NB4 (cell line): ENCODE results near the gene ATXN2.

Source experiments
- DNase-seq: peaks from one replicate; pipeline ENCODE4 v3.0.0; 2010; ENCODE audit warnings: low read depth
- H3K4me3 ChIP-seq: one replicate; pipeline ENCODE4 v1.5.1; 2011; ENCODE audit warnings: mild to moderate bottlenecking, low read depth, low read length, moderate library complexity
- MAX ChIP-seq: IDR thresholded peaks from 2 replicates; pipeline ENCODE4 v1.6.1; 2011; ENCODE audit warnings: low read depth, low read length
- MYC ChIP-seq: IDR thresholded peaks from 2 replicates; pipeline ENCODE4 v1.6.1; 2011; ENCODE audit warnings: low read depth, low read length
- POLR2A ChIP-seq: IDR thresholded peaks from 2 replicates; pipeline ENCODE4 v1.6.1; 2011; ENCODE audit warnings: mild to moderate bottlenecking; ENCODE audit not compliant: insufficient read length; ENCODE audit errors: extremely low read depth
- TF ChIP-seq, protein P1 (sequence below): IDR thresholded peaks from one replicate; pipeline ENCODE4 v1.5.1; 2012; ENCODE audit warnings: low read depth, low read length

The ATXN2 gene

GRCh38 chr12:111458546-111459172, 140.5 kb downstream of the ATXN2 start:
- TF ChIP-seq MYC (no peak), MAX (no peak), POLR2A (no peak)
- TF ChIP-seq, protein P1, sequence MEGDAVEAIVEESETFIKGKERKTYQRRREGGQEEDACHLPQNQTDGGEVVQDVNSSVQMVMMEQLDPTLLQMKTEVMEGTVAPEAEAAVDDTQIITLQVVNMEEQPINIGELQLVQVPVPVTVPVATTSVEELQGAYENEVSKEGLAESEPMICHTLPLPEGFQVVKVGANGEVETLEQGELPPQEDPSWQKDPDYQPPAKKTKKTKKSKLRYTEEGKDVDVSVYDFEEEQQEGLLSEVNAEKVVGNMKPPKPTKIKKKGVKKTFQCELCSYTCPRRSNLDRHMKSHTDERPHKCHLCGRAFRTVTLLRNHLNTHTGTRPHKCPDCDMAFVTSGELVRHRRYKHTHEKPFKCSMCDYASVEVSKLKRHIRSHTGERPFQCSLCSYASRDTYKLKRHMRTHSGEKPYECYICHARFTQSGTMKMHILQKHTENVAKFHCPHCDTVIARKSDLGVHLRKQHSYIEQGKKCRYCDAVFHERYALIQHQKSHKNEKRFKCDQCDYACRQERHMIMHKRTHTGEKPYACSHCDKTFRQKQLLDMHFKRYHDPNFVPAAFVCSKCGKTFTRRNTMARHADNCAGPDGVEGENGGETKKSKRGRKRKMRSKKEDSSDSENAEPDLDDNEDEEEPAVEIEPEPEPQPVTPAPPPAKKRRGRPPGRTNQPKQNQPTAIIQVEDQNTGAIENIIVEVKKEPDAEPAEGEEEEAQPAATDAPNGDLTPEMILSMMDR, result no peak
- H3K4me3 ChIP-seq, result no peak overlapping the region

GRCh38 chr12:111457577-111457976, 141.5 kb downstream of the ATXN2 start:
- DNase-seq, result no peak
- no peak for TF ChIP-seq MAX
- TF ChIP-seq POLR2A, result no peak
- TF ChIP-seq, protein P1, result no peak
- no peak for TF ChIP-seq MYC
- no peak overlapping the region for H3K4me3 ChIP-seq

More at GRCh38 chr12:111458546-111459172, 140.5 kb downstream of the ATXN2 start:
- no peak for DNase-seq

- TF ChIP-seq POLR2A (no peak), MAX (no peak), MYC (no peak)
- TF ChIP-seq, protein P1, result no peak
- DNase-seq, result no peak
- no peak overlapping the region for H3K4me3 ChIP-seq
Observed at GRCh38 chr12:111457071-111457470, 142.0 kb downstream of the ATXN2 start.

DNA sequence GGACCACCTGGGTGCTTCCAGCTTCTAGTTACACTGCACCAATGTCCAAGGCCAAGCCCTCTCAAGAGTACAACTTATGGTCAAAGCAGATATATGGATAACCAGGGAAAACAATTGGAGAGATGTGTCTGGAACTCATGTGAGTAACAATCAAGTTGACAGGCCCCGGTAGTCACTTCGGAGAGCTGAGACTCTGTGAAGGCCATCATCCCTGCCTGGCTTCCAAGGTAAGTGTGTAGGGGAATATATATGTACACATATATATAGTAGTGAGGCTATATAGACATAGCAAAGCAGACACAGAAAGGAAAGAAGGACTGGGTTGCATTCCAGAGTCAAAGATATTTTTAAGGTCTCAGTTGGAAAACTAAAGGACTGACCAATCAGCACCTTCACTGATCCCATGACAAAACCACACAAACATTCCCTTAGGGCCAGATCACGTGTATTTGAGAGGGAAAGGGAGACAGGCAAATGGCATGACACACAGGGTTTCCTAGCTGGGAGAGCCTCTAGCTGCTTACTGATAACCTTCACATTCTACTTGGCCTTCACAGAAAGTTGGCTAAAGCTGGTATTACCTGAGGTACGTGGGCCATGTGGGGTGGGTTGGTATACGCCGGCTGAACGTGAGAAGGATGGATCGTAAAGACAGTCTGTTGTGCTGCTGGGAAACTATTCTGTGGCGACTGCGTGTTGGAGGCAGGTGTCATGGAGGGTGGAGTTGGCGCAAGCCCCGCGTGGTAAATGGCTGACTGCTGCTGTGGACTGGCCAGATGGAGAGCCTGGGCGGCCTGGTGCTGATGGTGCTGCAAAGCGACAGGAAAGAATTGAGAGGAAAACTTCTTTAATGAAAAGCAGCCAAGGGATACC, 143.4 kb downstream of the ATXN2 start:
- H3K4me3 ChIP-seq, result no peak overlapping the region
- TF ChIP-seq MYC (no peak), POLR2A (no peak), MAX (no peak)
- TF ChIP-seq, protein P1, result no peak
- DNase-seq, result no peak

- DNase-seq, result no peak
Observed at GRCh38 chr12:111454716-111455447, 144.2 kb downstream of the ATXN2 start.

More at GRCh38 chr12:111454716-111455447, 144.2 kb downstream of the ATXN2 start:
- no peak overlapping the region for H3K4me3 ChIP-seq
- TF ChIP-seq MAX, result no peak
- TF ChIP-seq POLR2A, result no peak
- TF ChIP-seq MYC, result no peak
- TF ChIP-seq, protein P1, result no peak
